ENCODE measurements around the gene GIT1. TPM values are rescaled to one million over a fixed set of nuclear protein-coding genes. Genes with fewer than 3 reads are reported as not detected.

The GIT1 gene
- total and polyA plus RNA-seq, 9 of the 15 experiments (the other 6 are each of a cell fraction or from before 2014, with no cell fraction given) = 0.35 to 35.3 (median 17.1) TPM

DNA sequence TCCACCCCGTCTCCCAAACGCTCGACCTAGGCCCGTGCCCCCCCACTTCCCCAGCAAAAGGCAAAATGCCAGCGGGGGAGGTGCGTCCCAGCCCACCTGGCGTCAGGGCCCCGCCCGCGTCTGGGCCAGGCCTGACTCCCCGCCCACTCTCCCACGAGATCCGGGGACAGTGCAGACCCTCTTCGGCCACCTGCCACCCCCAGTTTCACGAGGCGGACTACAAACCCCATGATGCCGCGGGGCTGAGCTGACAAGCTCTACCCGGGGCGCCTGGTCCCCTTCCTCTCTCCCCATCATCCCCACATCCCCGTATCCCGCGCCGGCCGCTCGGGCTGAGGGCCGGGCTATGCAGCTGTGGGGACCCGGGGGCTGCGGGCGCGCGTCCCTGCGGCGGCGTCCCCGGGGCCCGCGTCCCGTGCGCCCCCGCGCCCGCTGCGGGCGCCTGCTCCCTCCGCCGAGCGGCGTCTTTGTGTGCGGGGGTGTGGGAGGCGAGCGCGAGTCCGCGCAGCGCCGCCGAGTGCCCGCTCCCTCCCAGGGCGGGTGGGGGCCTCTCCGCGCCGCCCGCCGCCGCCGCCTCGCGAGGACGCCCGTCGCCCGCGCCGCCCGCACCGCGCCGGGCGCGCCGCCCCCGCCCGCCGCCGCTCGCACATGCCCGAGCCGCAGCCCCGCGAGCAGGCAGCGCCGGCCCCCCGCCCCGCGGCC lies 3.6 kb upstream of the GIT1 start, which contains the start of gene ANKRD13B (continued):
- TF ChIP-seq CBX1 (IDR thresholded peaks at IDR 0.05; ENCODE audit: low read depth) (no peak), MCM3 (IDR thresholded peaks at IDR 0.05) (no peak), CTBP1 (IDR thresholded peaks at IDR 0.05; ENCODE audit: borderline replicate concordance) (0 out of 2 replicates have a peak, but pooled peaks have one; percentile 41), PML (IDR thresholded peaks at IDR 0.05; ENCODE audit: low read length) (no peak), RBM15 (IDR thresholded peaks at IDR 0.05; ENCODE audit: insufficient read depth, low read length) (no peak), EGR1 (conservative IDR thresholded peaks at IDR 0.05) (peak; percentile 60), SIN3A (IDR thresholded peaks at IDR 0.05; ENCODE audit: borderline replicate concordance in 2 of 2, control insufficient read depth in 1 of 2, low read depth in 2 of 2, low read length in 2 of 2) (no peak; a peak in 1 of 4 replicates), GTF2A2 (tag; IDR thresholded peaks at IDR 0.05) (no peak), ZNF239 (CRISPR knock-in tag; IDR thresholded peaks at IDR 0.05) (no peak), NFXL1 (CRISPR knock-in tag; IDR thresholded peaks at IDR 0.05) (no peak), ZBED1 (IDR thresholded peaks at IDR 0.05) (no peak), ZNF134 (CRISPR knock-in tag; conservative IDR thresholded peaks at IDR 0.05) (no peak), RCOR1 (IDR thresholded peaks at IDR 0.05; ENCODE audit: borderline replicate concordance in 1 of 2, low read depth in 2 of 2, low read length in 2 of 2) (peak in 1 of 2 experiments; percentile 45; a peak in 1 of 4 replicates), XRCC3 (IDR thresholded peaks at IDR 0.05) (no peak), SRF (CRISPR knock-in tag; IDR thresholded peaks at IDR 0.05) (no peak), NFIX (CRISPR knock-in tag; IDR thresholded peaks at IDR 0.05; ENCODE audit: low read depth) (no peak)
- TF ChIP-seq, protein P1, sequence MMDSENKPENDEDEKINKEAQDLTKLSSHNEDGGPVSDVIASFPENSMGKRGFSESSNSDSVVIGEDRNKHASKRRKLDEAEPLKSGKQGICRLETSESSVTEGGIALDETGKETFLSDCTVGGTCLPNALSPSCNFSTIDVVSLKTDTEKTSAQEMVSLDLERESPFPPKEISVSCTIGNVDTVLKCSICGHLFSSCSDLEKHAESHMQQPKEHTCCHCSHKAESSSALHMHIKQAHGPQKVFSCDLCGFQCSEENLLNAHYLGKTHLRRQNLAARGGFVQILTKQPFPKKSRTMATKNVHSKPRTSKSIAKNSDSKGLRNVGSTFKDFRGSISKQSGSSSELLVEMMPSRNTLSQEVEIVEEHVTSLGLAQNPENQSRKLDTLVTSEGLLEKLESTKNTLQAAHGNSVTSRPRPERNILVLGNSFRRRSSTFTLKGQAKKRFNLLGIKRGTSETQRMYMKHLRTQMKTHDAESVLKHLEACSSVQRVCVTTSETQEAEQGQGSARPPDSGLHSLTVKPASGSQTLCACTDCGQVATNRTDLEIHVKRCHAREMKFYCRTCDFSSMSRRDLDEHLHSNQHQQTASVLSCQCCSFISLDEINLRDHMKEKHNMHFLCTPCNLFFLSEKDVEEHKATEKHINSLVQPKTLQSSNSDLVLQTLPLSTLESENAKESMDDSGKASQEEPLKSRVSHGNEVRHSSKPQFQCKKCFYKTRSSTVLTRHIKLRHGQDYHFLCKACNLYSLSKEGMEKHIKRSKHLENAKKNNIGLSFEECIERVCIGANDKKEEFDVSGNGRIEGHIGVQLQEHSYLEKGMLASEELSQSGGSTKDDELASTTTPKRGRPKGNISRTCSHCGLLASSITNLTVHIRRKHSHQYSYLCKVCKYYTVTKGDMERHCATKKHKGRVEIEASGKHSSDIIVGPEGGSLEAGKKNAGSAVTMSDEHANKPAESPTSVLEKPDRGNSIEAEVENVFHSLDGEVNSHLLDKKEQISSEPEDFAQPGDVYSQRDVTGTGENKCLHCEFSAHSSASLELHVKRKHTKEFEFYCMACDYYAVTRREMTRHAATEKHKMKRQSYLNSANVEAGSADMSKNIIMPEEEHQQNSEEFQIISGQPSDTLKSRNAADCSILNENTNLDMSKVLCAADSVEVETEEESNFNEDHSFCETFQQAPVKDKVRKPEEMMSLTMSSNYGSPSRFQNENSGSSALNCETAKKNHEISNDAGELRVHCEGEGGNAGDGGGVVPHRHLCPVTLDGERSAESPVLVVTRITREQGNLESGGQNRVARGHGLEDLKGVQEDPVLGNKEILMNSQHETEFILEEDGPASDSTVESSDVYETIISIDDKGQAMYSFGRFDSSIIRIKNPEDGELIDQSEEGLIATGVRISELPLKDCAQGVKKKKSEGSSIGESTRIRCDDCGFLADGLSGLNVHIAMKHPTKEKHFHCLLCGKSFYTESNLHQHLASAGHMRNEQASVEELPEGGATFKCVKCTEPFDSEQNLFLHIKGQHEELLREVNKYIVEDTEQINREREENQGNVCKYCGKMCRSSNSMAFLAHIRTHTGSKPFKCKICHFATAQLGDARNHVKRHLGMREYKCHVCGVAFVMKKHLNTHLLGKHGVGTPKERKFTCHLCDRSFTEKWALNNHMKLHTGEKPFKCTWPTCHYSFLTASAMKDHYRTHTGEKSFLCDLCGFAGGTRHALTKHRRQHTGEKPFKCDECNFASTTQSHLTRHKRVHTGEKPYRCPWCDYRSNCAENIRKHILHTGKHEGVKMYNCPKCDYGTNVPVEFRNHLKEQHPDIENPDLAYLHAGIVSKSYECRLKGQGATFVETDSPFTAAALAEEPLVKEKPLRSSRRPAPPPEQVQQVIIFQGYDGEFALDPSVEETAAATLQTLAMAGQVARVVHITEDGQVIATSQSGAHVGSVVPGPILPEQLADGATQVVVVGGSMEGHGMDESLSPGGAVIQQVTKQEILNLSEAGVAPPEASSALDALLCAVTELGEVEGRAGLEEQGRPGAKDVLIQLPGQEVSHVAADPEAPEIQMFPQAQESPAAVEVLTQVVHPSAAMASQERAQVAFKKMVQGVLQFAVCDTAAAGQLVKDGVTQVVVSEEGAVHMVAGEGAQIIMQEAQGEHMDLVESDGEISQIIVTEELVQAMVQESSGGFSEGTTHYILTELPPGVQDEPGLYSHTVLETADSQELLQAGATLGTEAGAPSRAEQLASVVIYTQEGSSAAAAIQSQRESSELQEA (IDR thresholded peaks at IDR 0.05; ENCODE audit: low read depth) = no peak
- TF ChIP-seq, protein P2, sequence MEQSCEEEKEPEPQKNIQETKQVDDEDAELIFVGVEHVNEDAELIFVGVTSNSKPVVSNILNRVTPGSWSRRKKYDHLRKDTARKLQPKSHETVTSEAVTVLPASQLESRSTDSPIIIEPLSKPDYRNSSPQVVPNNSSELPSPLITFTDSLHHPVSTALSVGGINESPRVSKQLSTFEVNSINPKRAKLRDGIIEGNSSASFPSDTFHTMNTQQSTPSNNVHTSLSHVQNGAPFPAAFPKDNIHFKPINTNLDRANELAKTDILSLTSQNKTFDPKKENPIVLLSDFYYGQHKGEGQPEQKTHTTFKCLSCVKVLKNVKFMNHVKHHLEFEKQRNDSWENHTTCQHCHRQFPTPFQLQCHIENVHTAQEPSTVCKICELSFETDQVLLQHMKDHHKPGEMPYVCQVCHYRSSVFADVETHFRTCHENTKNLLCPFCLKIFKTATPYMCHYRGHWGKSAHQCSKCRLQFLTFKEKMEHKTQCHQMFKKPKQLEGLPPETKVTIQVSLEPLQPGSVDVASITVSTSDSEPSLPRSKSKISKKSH (CRISPR knock-in tag; IDR thresholded peaks at IDR 0.05) = no peak

Data from K562 (cell line).